ENCODE data around the gene LYPLA2.

LYPLA2 gene

GRCh38 chr1:23790696-23791515 lies at the start of gene LYPLA2:
Gene LYPLA2, plus strand, starts transcription at chr1:23791145. Its CDS starts 1,538 bp downstream, at chr1:23792683.
- Histone ChIP-seq H3K36me3 (ENCODE audit: control insufficient read depth in 2 of 2, insufficient read depth in 2 of 2, low read length in 2 of 2) (peaks cover 15 to 17% of the 10 kb centered on the region in 2 donors), H3K9ac (ENCODE audit: low read length in 2 of 2) (peak within 1 kb of the TSS; percentile 83 to 85), H3K27me3 (ENCODE audit: control insufficient read depth in 1 of 2, insufficient read depth in 2 of 2, low read length in 2 of 2) (no peaks in the 10 kb centered on the region), H3K4me1 (ENCODE audit: control insufficient read depth, insufficient read depth, low read length) (peaks cover 30% of the 10 kb centered on the region), H3K27ac (ENCODE audit: low read length) (peak within 1 kb of the TSS; percentile 46), H3K9me3 (ENCODE audit: control insufficient read depth in 2 of 2, low read length in 2 of 2) (no peaks in the 10 kb centered on the region), H3K4me3 (ENCODE audit: low read length in 2 of 2) (peak within 1 kb of the TSS; percentile 69 to 93)

- Histone ChIP-seq H3K9ac (ENCODE audit: low read length in 2 of 2) (no peak overlapping the region), H3K36me3 (ENCODE audit: control insufficient read depth in 2 of 2, insufficient read depth in 2 of 2, low read length in 2 of 2) (no peaks in the 10 kb centered on the region), H3K27ac (ENCODE audit: low read length) (no peak overlapping the region)
Measured at GRCh38 chr1:23741609-23742008, 49.3 kb upstream of the LYPLA2 start.

DNA sequence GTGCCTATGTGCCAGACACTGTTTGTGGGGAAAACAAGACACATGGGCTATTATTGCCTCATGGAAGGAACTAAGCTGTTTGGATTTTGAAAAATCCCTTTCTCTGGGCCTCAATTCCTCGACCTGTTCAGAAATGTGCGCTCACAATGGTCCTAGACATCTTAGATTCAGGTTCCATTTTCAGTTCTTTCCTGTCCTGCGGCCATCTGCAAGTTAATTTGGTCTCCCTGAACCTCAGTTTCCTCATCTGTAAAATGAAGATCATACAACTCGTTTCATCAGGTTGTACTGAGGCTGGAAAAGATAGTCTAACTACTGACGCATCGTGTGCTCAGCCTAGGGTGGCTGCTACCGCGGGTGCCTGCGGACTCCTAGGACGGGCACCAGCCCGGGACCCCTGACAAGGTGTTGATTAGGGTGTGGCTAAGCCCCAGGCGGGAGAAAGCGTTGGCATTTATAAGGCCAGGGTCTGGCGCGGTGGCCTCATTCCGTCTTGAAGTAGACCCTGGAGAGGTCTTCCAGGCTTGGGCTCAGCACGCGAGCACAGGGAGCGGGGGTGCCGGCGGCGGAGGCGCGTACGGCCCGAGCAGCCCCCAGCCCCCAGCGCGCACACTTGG lies 48.2 kb upstream of the LYPLA2 start:
- Histone ChIP-seq H3K9me3 (ENCODE audit: control insufficient read depth in 2 of 2, low read length in 2 of 2) (no peaks in the 10 kb centered on the region), H3K27ac (ENCODE audit: low read length) (peak overlapping the region; percentile 85), H3K4me1 (ENCODE audit: control insufficient read depth, insufficient read depth, low read length) (peaks cover 12% of the 10 kb centered on the region), H3K27me3 (ENCODE audit: control insufficient read depth in 1 of 2, insufficient read depth in 2 of 2, low read length in 2 of 2) (no peaks in the 10 kb centered on the region), H3K4me3 (ENCODE audit: low read length in 2 of 2) (peak overlapping the region; percentile 59 to 88), H3K9ac (ENCODE audit: low read length in 2 of 2) (peak overlapping the region; percentile 81 to 84), H3K36me3 (ENCODE audit: control insufficient read depth in 2 of 2, insufficient read depth in 2 of 2, low read length in 2 of 2) (no peaks in the 10 kb centered on the region)

More at GRCh38 chr1:23741609-23742008, 49.3 kb upstream of the LYPLA2 start:
- Histone ChIP-seq H3K4me1 (ENCODE audit: control insufficient read depth, insufficient read depth, low read length) (peaks cover 12% of the 10 kb centered on the region), H3K27me3 (ENCODE audit: control insufficient read depth in 1 of 2, insufficient read depth in 2 of 2, low read length in 2 of 2) (no peaks in the 10 kb centered on the region), H3K9me3 (ENCODE audit: control insufficient read depth in 2 of 2, low read length in 2 of 2) (no peaks in the 10 kb centered on the region), H3K4me3 (ENCODE audit: low read length in 2 of 2) (no peak overlapping the region)

GRCh38 chr1:23743287-23744152 lies 47.4 kb upstream of the LYPLA2 start, which contains the start of gene ELOA:
Gene ELOA, plus strand, starts transcription at chr1:23743471. Its CDS starts 33 bp downstream, at chr1:23743504.
- H3K27me3 ChIP-seq (ENCODE audit: control insufficient read depth in 1 of 2, insufficient read depth in 2 of 2, low read length in 2 of 2) = no peaks in the 10 kb centered on the region
- H3K9me3 ChIP-seq (ENCODE audit: control insufficient read depth in 2 of 2, low read length in 2 of 2) = no peaks in the 10 kb centered on the region
- H3K9ac ChIP-seq (ENCODE audit: low read length in 2 of 2) = peak within 1 kb of the TSS; percentile 81 to 84
- H3K4me3 ChIP-seq (ENCODE audit: low read length in 2 of 2) = peak within 1 kb of the TSS; percentile 59 to 88
- H3K36me3 ChIP-seq (ENCODE audit: control insufficient read depth in 2 of 2, insufficient read depth in 2 of 2, low read length in 2 of 2) = no peaks in the 10 kb centered on the region
- H3K4me1 ChIP-seq (ENCODE audit: control insufficient read depth, insufficient read depth, low read length) = peaks cover 12% of the 10 kb centered on the region
- H3K27ac ChIP-seq (ENCODE audit: low read length) = peak within 1 kb of the TSS; percentile 85

GRCh38 chr1:23745515-23745914 lies 45.4 kb upstream of the LYPLA2 start:
- H3K4me1 ChIP-seq (ENCODE audit: control insufficient read depth, insufficient read depth, low read length) = peaks cover 12% of the 10 kb centered on the region
- H3K27me3 ChIP-seq (ENCODE audit: control insufficient read depth in 1 of 2, insufficient read depth in 2 of 2, low read length in 2 of 2) = no peaks in the 10 kb centered on the region
- no peaks in the 10 kb centered on the region for H3K9me3 ChIP-seq (ENCODE audit: control insufficient read depth in 2 of 2, low read length in 2 of 2)
- H3K9ac ChIP-seq (ENCODE audit: low read length in 2 of 2) = no peak overlapping the region
- no peak overlapping the region for H3K27ac ChIP-seq (ENCODE audit: low read length)
- peaks cover 0 to 6% of the 10 kb centered on the region in 2 donors for H3K36me3 ChIP-seq (ENCODE audit: control insufficient read depth in 2 of 2, insufficient read depth in 2 of 2, low read length in 2 of 2)
- no peak overlapping the region for H3K4me3 ChIP-seq (ENCODE audit: low read length in 2 of 2)

GRCh38 chr1:23748016-23748415 lies 42.9 kb upstream of the LYPLA2 start:
- no peak overlapping the region for H3K9ac ChIP-seq (ENCODE audit: low read length in 2 of 2)
- H3K9me3 ChIP-seq (ENCODE audit: control insufficient read depth in 2 of 2, low read length in 2 of 2) = no peaks in the 10 kb centered on the region
- no peak overlapping the region for H3K27ac ChIP-seq (ENCODE audit: low read length)
- no peaks in the 10 kb centered on the region for H3K27me3 ChIP-seq (ENCODE audit: control insufficient read depth in 1 of 2, insufficient read depth in 2 of 2, low read length in 2 of 2)
- peaks cover 23 to 30% of the 10 kb centered on the region in 2 donors for H3K36me3 ChIP-seq (ENCODE audit: control insufficient read depth in 2 of 2, insufficient read depth in 2 of 2, low read length in 2 of 2)
- H3K4me3 ChIP-seq (ENCODE audit: low read length in 2 of 2) = no peak overlapping the region
- H3K4me1 ChIP-seq (ENCODE audit: control insufficient read depth, insufficient read depth, low read length) = peaks cover 7% of the 10 kb centered on the region

- peaks cover 53% of the 10 kb centered on the region in 2 donors for H3K36me3 ChIP-seq (ENCODE audit: control insufficient read depth in 2 of 2, insufficient read depth in 2 of 2, low read length in 2 of 2)
- H3K27ac ChIP-seq (ENCODE audit: low read length) = no peak overlapping the region
- H3K9me3 ChIP-seq (ENCODE audit: control insufficient read depth in 2 of 2, low read length in 2 of 2) = no peaks in the 10 kb centered on the region
- no peaks in the 10 kb centered on the region for H3K4me1 ChIP-seq (ENCODE audit: control insufficient read depth, insufficient read depth, low read length)
- H3K4me3 ChIP-seq (ENCODE audit: low read length in 2 of 2) = no peak overlapping the region
- no peaks in the 10 kb centered on the region for H3K27me3 ChIP-seq (ENCODE audit: control insufficient read depth in 1 of 2, insufficient read depth in 2 of 2, low read length in 2 of 2)
- H3K9ac ChIP-seq (ENCODE audit: low read length in 2 of 2) = no peak overlapping the region
Measured at GRCh38 chr1:23751050-23751814, 39.7 kb upstream of the LYPLA2 start.

GRCh38 chr1:23751815-23752200 lies 39.1 kb upstream of the LYPLA2 start:
- Histone ChIP-seq H3K4me1 (ENCODE audit: control insufficient read depth, insufficient read depth, low read length) (no peaks in the 10 kb centered on the region), H3K27me3 (ENCODE audit: control insufficient read depth in 1 of 2, insufficient read depth in 2 of 2, low read length in 2 of 2) (no peaks in the 10 kb centered on the region), H3K9ac (ENCODE audit: low read length in 2 of 2) (no peak overlapping the region), H3K9me3 (ENCODE audit: control insufficient read depth in 2 of 2, low read length in 2 of 2) (no peaks in the 10 kb centered on the region), H3K27ac (ENCODE audit: low read length) (no peak overlapping the region), H3K4me3 (ENCODE audit: low read length in 2 of 2) (no peak overlapping the region), H3K36me3 (ENCODE audit: control insufficient read depth in 2 of 2, insufficient read depth in 2 of 2, low read length in 2 of 2) (peaks cover 58% of the 10 kb centered on the region in 2 donors)

- H3K27me3 ChIP-seq (ENCODE audit: control insufficient read depth in 1 of 2, insufficient read depth in 2 of 2, low read length in 2 of 2) = no peaks in the 10 kb centered on the region
- H3K36me3 ChIP-seq (ENCODE audit: control insufficient read depth in 2 of 2, insufficient read depth in 2 of 2, low read length in 2 of 2) = peaks cover 63 to 66% of the 10 kb centered on the region in 2 donors
- no peak overlapping the region for H3K9ac ChIP-seq (ENCODE audit: low read length in 2 of 2)
- no peak overlapping the region for H3K4me3 ChIP-seq (ENCODE audit: low read length in 2 of 2)
- H3K27ac ChIP-seq (ENCODE audit: low read length) = no peak overlapping the region
- no peaks in the 10 kb centered on the region for H3K9me3 ChIP-seq (ENCODE audit: control insufficient read depth in 2 of 2, low read length in 2 of 2)
- H3K4me1 ChIP-seq (ENCODE audit: control insufficient read depth, insufficient read depth, low read length) = no peaks in the 10 kb centered on the region
Measured at GRCh38 chr1:23752909-23753308, 38.0 kb upstream of the LYPLA2 start.

- H3K4me3 ChIP-seq (ENCODE audit: low read length in 2 of 2) = no peak overlapping the region
- H3K9ac ChIP-seq (ENCODE audit: low read length in 2 of 2) = no peak overlapping the region
- no peaks in the 10 kb centered on the region for H3K27me3 ChIP-seq (ENCODE audit: control insufficient read depth in 1 of 2, insufficient read depth in 2 of 2, low read length in 2 of 2)
- peaks cover 2% of the 10 kb centered on the region for H3K4me1 ChIP-seq (ENCODE audit: control insufficient read depth, insufficient read depth, low read length)
- no peaks in the 10 kb centered on the region for H3K9me3 ChIP-seq (ENCODE audit: control insufficient read depth in 2 of 2, low read length in 2 of 2)
- peaks cover 74% of the 10 kb centered on the region in 2 donors for H3K36me3 ChIP-seq (ENCODE audit: control insufficient read depth in 2 of 2, insufficient read depth in 2 of 2, low read length in 2 of 2)
- no peak overlapping the region for H3K27ac ChIP-seq (ENCODE audit: low read length)
Measured at GRCh38 chr1:23756676-23757075, 34.3 kb upstream of the LYPLA2 start.

All from stomach smooth muscle (tissue), 2 donors.